ENCODE data around the gene RADIL. TPM values are rescaled to one million over a fixed set of nuclear protein-coding genes. Genes with fewer than 3 reads are reported as not detected.

The RADIL gene
- total RNA-seq, 4 donors from 2014 or later, result 0.80 to 6.2 (median 1.7) TPM

GRCh38 chr7:4862156-4862555, 21.4 kb downstream of the RADIL start:
- TF ChIP-seq EP300 (IDR thresholded peaks at IDR 0.05; ENCODE audit: low read depth), result no peak
- TF ChIP-seq, protein P1, sequence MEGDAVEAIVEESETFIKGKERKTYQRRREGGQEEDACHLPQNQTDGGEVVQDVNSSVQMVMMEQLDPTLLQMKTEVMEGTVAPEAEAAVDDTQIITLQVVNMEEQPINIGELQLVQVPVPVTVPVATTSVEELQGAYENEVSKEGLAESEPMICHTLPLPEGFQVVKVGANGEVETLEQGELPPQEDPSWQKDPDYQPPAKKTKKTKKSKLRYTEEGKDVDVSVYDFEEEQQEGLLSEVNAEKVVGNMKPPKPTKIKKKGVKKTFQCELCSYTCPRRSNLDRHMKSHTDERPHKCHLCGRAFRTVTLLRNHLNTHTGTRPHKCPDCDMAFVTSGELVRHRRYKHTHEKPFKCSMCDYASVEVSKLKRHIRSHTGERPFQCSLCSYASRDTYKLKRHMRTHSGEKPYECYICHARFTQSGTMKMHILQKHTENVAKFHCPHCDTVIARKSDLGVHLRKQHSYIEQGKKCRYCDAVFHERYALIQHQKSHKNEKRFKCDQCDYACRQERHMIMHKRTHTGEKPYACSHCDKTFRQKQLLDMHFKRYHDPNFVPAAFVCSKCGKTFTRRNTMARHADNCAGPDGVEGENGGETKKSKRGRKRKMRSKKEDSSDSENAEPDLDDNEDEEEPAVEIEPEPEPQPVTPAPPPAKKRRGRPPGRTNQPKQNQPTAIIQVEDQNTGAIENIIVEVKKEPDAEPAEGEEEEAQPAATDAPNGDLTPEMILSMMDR (IDR thresholded peaks at IDR 0.05), result no peak
- TF ChIP-seq POLR2AphosphoS5 (IDR thresholded peaks at IDR 0.05), result no peak
- no peak for TF ChIP-seq POLR2A (IDR thresholded peaks at IDR 0.05)
- Histone ChIP-seq H3K9me3 (no peaks in the 10 kb centered on the region), H3K27ac (no peak overlapping the region), H3K27me3 (peaks cover 21% of the 10 kb centered on the region), H3K4me1 (no peaks in the 10 kb centered on the region), H3K36me3 (no peaks in the 10 kb centered on the region), H3K4me3 (peak overlapping the region in 3 of 4 donors; percentile 14 to 40 (median 23))
- DNase-seq, result no peak
- in situ Hi-C loops (cut with MboI; ENCODE audit: low pct_ligation_motif_present in 1 of 4, low pct_unique_long_range_greater_than_20kb in 1 of 4, low sequenced_read_pairs in 3 of 4), result no loop called here
- intact Hi-C loops (cut with DNase I; ENCODE audit: low total_unique reads), result no loop called here
- WGBS, 2 donors (ENCODE audit: low coverage in 1 of 2), result 90% methylated on average over 14 of the region's 14 CpGs; no CpG with 5 or more reads in 1 of the 2 donors

DNA sequence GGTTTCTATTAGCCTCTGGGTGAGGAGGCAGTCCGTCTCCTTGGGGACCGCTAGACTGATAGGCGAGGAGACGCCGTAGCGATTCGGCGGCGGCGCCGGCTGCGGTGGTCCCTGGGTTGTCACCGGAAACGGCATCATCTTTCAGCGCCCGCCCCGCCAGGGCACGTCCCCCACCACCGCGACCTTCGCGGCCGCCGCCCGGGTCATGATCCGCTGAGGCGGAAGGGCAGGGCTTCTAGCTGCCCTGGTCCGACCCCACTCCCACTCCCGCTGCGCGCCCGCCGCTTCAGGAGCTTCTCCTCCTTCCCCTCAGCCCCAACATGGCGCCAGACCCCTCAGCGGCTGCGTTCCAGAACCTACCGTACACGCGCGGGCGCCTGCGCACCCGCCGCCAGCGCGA, 21.8 kb downstream of the RADIL start, which contains the start of gene PAPOLB:
PAPOLB (minus strand) TSS at position 358 of the 400 bp plus-strand sequence; CDS start at position 138, 220 bp downstream.
- TF ChIP-seq EP300 (IDR thresholded peaks at IDR 0.05; ENCODE audit: low read depth) (no peak), POLR2AphosphoS5 (IDR thresholded peaks at IDR 0.05) (no peak), POLR2A (IDR thresholded peaks at IDR 0.05) (no peak)
- TF ChIP-seq, protein P1 (IDR thresholded peaks at IDR 0.05), result no peak
- in situ Hi-C loops (cut with MboI; ENCODE audit: low pct_ligation_motif_present in 1 of 4, low pct_unique_long_range_greater_than_20kb in 1 of 4, low sequenced_read_pairs in 3 of 4) (no loop called here), intact Hi-C loops (cut with DNase I; ENCODE audit: low total_unique reads) (no loop called here)
- no peak for DNase-seq
- WGBS, 2 donors (ENCODE audit: low coverage in 1 of 2), result 47% methylated on average over 45 of the region's 46 CpGs; no CpG with 5 or more reads in 1 of the 2 donors
- Histone ChIP-seq H3K9me3 (no peaks in the 10 kb centered on the region), H3K27ac (no peak within 1 kb of the TSS), H3K27me3 (peaks cover 21% of the 10 kb centered on the region), H3K4me3 (peak within 1 kb of the TSS in 3 of 4 donors; percentile 14 to 40 (median 23)), H3K36me3 (no peaks in the 10 kb centered on the region), H3K4me1 (no peaks in the 10 kb centered on the region)

DNA sequence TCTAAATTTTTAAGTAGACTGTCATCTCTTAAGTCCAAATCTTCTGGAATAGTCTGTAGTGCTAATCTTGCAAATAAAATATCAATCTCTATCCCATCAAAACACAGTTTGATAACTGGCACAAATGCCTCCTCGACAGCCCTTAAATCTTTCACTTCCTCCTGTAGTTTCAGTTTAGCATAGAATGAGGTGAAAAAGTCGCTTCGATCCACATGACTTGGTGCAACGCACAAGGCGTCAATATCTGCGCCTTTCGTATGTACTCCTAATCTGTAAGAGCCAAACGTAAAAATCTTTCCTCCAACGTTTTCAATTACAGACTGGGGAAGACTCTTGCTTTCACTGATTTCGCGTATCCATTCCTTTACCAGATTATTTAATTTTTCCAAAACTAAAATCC, 22.3 kb downstream of the RADIL start:
- Histone ChIP-seq H3K4me3 (peak overlapping the region in 2 of 4 donors; percentile 23 to 40), H3K27me3 (peaks cover 21% of the 10 kb centered on the region), H3K27ac (no peak overlapping the region), H3K4me1 (no peaks in the 10 kb centered on the region), H3K9me3 (no peaks in the 10 kb centered on the region), H3K36me3 (no peaks in the 10 kb centered on the region)
- intact Hi-C loops (cut with DNase I; ENCODE audit: low total_unique reads) (no loop called here), in situ Hi-C loops (cut with MboI; ENCODE audit: low pct_ligation_motif_present in 1 of 4, low pct_unique_long_range_greater_than_20kb in 1 of 4, low sequenced_read_pairs in 3 of 4) (no loop called here)
- DNase-seq, result no peak
- no peak for TF ChIP-seq EP300 (IDR thresholded peaks at IDR 0.05; ENCODE audit: low read depth)
- TF ChIP-seq POLR2AphosphoS5 (IDR thresholded peaks at IDR 0.05), result no peak
- TF ChIP-seq, protein P1 (IDR thresholded peaks at IDR 0.05), result no peak
- no peak for TF ChIP-seq POLR2A (IDR thresholded peaks at IDR 0.05)
- 90% methylated on average over 11 of the region's 11 CpGs; no CpG with 5 or more reads in 1 of the 2 donors for WGBS, 2 donors (ENCODE audit: low coverage in 1 of 2)

DNA sequence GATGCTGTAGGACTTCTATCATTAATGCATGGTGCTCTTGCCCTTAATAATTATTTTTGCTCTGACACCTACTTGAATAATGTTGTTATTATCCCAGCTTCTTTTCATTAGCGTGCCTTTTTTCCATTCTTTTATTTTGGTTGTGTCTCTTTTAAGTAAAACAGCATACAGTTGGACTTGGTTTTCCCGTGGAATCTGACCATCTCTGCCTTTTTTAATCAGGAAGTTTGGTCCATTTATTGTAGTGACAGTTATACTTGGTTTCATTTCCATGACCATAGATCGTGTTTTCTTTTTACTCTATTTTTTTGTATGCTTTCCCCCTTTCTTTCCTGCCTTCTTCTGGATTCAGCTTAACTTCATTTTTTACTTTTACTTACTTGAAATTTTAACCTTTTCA, 26.3 kb downstream of the RADIL start:
- Histone ChIP-seq H3K36me3 (no peaks in the 10 kb centered on the region), H3K27me3 (peaks cover 7% of the 10 kb centered on the region), H3K27ac (no peak overlapping the region), H3K4me1 (no peaks in the 10 kb centered on the region), H3K9me3 (no peaks in the 10 kb centered on the region), H3K4me3 (no peak overlapping the region)
- no peak for DNase-seq
- in situ Hi-C loops (cut with MboI; ENCODE audit: low pct_ligation_motif_present in 1 of 4, low pct_unique_long_range_greater_than_20kb in 1 of 4, low sequenced_read_pairs in 3 of 4) (no loop called here), intact Hi-C loops (cut with DNase I; ENCODE audit: low total_unique reads) (no loop called here)
- WGBS, 2 donors (ENCODE audit: low coverage in 1 of 2), result 63% methylated on average over 3 of the region's 3 CpGs
- TF ChIP-seq POLR2A (IDR thresholded peaks at IDR 0.05) (no peak), POLR2AphosphoS5 (IDR thresholded peaks at IDR 0.05) (no peak), EP300 (IDR thresholded peaks at IDR 0.05; ENCODE audit: low read depth) (no peak)
- TF ChIP-seq, protein P1 (IDR thresholded peaks at IDR 0.05), result no peak
